Measurements from ENCODE around the gene BARX1.

The BARX1 gene

DNA sequence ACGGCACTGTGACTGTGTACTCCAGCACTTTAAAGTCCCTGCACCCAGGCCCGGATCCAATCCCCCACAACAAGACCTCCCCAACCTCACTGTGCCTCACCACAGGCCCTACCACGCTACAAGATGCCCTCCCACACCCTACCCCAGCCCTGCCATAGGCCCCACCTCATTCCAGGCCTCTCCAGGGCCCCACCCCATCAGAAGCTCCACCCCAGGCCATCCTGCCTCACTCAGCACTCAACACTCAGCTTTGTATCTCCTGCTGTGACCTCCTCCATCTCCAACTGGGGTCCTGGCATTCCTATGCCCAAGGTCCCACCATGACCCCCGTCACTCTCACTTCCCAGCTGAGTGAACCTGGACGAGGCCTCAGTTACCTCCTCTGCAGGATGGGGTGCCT is 38.8 kb downstream of the BARX1 start:
- DNase-seq: no peak

DNA sequence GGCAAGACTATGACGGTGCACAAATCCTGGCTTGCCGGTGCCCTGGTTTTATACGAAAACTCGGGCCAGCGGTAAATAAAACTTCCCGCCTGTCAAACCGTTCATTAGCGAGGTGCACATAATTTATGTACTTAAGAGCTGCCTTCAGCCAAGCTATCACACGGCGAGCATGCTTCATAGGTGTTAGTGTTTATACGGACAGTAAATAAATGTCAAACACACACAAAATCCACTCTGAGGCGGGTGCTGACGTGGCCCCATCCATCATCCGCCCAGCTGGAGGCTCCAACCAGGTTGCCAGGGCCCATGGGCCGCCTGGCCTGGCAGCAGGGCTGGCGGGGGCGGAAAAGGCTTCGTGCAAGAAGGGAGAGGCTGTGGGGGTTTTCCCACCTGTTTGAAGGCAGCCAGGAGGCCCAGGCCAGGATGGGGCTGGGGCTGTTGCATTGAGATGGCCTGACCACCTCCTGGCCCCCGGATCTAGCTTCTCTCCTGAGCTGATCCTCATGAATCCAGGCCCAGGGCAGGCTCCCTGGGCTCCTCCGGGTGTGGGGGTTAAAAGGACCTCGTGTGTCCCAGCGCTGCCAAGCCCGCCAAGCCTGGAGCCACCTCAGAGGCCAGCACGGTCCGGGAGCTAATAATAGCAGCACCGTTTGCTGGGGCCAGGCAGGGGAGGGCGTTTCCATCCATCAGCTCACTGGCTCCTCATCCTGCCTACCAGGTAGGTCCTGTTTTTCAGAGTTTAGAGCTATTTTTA is 43.2 kb downstream of the BARX1 start:
- no peak for DNase-seq

DNA sequence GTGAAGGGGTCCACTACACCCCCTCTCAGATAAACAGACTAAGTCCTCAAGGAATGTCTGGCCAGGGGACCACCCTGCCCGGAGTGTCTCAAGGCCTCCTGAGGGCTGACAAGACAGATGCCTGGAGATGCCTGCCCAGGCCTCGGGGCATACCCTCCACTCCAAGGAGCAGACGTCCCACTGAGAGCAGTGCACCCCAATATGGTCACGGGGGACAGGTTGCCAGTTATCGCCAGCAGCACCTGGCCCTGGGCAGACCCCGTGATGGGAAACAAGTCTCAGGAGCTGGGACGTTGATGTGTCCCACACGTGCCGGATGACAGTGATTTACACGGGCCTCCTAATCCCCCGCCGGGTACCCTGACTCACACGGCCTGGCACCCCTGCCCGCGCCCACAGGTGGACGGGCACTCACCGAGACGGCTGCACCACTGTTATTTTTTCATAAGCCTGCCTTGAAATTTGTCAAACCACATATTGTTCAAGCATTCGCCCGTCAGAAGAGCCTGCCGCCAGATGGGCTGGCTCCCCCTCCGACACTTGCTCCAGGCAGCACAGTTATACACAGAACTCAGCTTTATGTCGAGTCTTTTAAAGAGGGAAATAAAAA is 43.9 kb downstream of the BARX1 start:
- no peak for DNase-seq

DNA sequence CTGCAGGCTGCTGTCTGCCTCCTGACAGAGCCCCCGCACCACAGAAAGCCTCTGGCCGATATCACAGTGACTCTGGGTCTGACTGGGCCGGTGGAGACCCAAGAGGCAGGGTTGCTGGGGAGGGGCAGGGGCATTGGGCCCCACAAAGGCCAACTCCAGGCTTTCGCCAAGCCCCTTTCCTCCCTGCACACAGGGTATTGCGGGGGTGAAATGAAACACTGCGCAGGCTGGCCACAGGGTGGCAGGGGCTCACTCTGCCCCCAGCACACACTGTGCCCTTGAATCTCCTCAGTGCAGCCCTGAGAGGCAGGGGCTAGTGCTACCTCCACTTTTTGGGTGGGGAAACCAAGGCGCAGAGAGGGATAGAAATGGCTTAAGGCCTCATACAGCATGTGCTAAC is 44.6 kb downstream of the BARX1 start:
- DNase-seq: no peak

GRCh38 chr9:93910196-93910595 is 45.0 kb downstream of the BARX1 start:
- DNase-seq: no peak

DNA sequence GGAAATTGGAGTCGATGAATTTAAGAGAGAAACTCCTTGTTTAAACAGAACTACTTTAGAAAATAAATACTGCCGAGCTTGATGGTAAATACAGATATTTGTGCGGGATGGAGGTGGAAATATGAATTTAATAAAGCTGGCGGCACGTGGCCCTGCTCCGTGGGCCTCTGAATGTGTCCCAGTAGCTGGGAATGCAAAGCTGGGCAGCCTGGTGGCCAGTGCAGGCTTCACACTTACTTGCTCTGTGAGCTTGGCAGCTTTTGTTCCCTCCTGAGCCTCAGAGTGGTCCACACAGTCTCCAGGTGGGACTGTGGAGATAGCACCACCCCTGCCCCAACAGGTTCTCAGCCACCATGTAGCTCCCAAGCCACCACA is 45.9 kb downstream of the BARX1 start:
- DNase-seq: no peak

DNA sequence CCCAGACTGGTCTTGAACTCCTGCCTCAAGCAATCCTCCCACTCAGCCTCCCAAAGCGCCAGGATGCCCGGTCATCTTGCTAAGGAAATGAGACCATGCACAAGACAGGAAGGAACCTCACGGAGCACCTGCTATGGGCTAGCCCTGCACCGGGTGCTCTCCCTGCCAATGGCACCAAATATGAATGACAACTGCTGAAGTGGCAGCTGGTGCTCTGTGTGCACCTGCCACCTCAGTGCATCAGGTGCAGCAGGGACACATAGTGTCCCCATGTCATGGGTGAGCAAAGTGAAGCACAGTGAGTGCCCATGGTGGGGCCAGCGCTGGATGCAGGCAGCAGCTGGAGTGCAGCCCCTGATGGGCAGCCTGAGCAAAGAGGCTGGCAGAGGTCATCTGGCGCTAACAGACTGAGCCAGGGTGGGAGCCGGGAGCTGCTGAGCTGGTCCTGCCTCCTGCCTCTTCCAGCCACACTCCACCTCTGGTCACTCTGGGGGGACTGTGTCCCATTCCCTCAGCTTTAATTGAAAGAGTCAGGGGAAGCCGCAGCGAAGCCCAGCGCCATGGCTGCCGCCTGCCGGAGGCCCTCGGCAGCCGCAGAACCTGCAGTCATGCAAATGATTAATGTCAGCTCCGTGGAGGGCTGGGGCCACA is 46.4 kb downstream of the BARX1 start:
- DNase-seq: no peak

- no peak for DNase-seq
Measured at GRCh38 chr9:93907551-93908199, 47.5 kb downstream of the BARX1 start.

GRCh38 chr9:93906195-93906880 is 48.8 kb downstream of the BARX1 start:
- no peak for DNase-seq

- DNase-seq: no peak
Measured at GRCh38 chr9:93905473-93906133, 49.6 kb downstream of the BARX1 start.

GRCh38 chr9:93904649-93905472 is 50.3 kb downstream of the BARX1 start:
- DNase-seq: peak; percentile 16

DNA sequence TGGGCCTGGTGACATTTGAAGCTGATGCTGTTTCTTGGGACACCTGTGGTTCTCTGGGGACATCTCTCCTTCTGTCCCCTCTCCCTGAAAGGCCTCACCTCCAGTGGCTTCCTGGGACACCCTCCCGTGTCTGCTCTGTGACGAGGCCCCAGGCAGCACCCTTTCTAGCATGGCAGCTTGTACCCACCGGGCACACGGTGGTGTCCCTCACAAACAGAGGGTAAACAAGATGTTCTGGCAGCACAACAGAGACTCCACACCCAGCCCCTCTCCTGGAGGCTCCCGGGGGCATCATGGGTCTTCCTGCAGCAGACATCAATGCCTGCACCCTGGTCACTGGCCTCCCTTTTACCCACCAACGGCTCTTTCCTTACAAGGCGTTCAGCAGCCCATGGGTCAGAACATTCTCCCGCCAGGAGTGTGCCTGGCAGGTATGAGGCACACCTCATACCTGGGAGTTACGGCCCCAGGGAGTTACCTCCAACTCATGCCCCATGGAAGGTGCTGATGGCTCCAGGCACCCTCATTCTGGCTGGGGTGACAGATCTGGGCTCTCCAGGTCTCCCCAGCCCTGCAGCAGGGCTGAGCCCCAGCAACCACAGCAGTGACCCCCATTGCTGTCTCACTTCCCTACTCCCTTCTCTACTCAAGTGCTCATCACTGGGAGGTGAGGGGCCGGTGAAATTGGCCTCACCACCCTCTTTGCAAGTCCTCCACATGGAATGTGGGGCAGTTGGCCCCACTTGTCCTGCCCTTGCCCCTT is 51.1 kb downstream of the BARX1 start:
- peak; percentile 6 for DNase-seq

DNA sequence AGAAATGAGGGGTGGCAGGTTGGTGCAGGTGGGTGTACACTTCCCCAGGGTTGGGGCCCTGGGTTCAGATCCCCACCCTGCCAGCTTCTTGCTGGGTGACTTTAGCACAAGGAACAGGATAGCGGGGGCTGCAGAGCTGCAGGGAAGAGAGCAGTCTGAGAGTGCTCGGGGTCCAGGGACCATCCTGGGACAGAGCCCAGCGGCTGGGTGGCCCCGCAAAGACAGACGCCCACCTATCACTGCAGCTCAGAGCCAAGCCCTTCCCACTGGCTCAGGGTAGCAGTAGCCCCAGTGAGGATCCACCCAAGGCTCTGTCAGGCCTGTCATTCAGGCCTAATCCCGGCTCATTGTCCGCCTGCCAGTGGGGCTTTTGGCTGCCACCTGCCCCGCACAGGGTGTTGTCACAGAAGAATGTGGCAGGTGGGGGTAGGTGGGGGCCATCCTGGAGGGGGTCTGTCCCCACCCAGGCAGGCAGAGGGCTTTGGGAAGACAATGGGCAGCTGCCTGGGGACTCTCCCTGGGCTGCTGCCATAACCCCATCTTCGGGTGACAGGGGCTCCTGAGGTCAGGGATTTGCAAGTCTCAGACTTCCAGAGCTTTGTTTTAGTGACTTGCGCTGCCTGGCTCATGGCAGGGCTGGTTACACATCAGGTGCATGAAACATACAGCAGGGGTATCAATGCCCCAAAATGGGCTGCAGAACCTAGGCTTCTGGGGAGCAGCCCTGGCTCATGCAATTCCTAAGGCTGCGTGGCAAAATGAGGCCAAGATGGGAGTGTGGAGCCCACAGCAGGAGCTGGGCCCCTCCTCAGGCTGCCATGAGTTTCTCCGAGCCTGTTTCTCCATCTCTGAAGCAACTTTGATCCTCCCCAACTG is 52.1 kb downstream of the BARX1 start:
- peak; percentile 6 for DNase-seq

- peak; percentile 11 for DNase-seq
Measured at GRCh38 chr9:93902051-93902779, 52.9 kb downstream of the BARX1 start.

Measured in CD4-positive, alpha-beta T cell treated with Interleukin-15 for 1 hour (primary cell).